Right renal cortex interstitium (tissue), 3 donors: ENCODE data around the gene ZBTB42. TPM values are rescaled to one million over a fixed set of nuclear protein-coding genes. Genes with fewer than 3 reads are reported as not detected.
"Not testable (repeated sequence)": the region's sequence is repeated elsewhere in the genome, so short reads cannot be mapped to it uniquely, and the experiment has no call there.

ENCODE experiments used
- DNase-seq, 3 donors: peaks; one replicate each; pipeline ENCODE4 v3.0.0-alpha.2; 2013; ENCODE audit warnings: low read depth in 3 of 3, low spot score in 2 of 3
- polyA plus RNA-seq, 3 donors: library from polyadenylated mRNA; unstranded; fragments of 120-200 nt; gene quantifications; one replicate each; pipeline ENCODE4 v1.2.1, GENCODE V29; 2013; ENCODE audit not compliant: insufficient read length in 3 of 3

Gene ZBTB42
- polyA plus RNA-seq, 3 donors = 3.8 to 4.4 (median 3.8) TPM

DNA sequence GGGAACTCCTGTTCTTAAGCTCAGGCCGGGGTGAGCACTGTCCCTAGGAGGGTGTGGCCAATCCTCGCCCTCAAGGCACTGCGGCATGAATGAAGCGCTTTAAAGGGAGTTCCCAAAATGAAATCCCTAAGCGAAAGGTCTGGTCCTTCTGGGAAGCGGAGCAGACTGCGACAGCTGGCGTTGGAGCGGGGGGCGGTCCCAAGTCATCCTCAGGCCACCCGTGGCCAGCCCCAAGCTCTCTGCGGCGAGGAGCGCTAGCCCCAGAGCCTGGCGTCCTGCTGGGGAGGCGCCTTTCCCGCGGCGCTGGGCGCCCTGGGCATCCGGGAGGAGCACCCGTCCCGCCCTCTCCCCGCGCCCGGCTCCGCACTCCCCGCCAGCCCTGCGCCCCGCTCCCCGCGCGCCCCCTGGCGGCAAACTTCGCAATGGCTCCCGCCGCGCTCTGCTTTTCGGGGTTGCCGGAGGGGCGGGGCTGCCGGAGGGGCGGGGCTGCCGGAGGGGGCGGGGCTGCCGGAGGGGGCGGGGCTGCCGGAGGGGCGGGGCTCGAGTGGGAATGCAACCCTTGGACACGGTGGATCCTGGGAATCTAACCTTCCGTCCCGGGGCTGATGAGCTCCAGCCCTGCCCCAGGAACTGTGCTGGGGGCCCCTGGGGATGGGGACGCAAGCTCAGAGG is 25.4 kb downstream of the ZBTB42 start:
- peak in 1 of 3 donors; percentile 65 for DNase-seq

DNA sequence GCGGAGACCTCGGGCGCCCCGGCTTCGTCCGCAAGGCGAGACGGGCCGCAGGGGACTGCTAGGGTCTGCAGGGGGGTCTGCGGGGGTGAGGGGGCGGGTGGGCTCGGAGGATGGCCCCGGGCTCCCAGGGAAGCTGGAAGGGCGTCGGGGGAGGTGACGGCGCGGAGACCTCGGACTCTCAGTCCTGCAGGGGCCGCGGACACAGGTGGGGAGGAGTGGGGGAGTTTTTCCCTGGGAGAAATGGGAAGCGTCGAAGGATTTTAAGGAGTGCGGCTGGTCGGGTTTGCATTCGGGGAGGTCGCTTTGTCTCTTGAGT is 25.9 kb downstream of the ZBTB42 start:
- no peak for DNase-seq

DNA sequence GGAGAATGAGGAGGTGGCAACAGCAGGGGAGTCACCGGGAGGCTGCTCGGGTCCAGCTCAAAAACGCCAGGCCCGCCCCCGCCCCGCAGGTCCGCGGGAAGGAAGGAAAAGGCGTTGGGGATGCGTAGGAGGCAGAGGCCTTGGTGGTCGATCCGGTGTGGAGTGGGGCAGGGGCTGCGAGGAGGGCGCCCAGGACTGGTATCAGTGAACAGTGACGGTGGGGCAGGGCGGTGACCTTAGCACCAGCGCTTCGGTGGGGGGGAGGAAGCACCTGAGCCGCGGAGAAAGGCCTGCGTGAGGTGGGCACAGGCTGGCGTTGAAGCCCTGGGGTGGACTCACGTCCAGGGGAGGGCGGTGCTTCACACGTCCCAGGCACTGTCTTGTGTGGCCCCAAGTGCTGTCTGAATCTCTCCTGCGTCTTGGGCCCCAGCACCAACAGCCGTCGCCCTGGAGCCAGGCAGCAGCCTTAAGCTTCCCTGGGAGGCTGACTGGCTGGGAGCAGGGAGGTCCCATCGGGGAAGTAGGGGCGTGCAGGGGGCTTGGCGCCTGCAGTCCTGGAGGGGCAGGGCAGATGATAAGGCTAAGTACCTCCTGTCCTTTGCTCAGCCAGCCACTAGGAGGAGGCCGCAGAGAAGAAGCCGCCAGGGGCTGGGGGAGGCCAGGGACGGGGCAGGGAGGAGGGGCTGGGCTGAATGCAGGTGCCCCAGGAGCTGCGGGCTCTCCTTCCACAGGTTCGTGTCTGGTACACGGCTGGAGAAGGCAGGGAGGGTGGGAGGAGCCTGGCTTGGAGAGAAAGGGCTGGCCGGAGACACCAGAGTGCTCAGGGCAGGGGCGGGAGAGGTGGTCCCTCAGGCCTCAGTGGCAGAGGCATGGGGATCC is 26.5 kb downstream of the ZBTB42 start:
- no peak for DNase-seq

DNA sequence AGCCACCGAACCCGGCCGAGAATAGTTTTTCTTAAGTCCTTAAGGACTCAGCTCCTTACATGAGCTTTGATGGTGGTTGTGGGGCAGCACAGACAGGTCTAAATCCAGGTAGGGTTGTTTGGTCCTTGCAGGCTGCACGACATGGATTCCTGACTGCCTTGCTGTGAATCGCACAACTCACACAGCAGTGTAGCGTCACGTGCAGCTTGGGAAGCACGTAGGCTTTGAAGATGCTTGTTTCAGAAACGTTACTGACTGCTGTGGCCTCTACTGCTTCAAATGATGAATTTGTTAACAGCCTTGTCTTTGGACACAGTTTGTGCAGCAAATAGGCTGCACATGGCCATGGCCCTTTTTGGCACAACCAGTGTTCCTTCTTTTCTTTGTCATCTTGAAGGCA is 29.9 kb downstream of the ZBTB42 start:
- DNase-seq = no peak

DNA sequence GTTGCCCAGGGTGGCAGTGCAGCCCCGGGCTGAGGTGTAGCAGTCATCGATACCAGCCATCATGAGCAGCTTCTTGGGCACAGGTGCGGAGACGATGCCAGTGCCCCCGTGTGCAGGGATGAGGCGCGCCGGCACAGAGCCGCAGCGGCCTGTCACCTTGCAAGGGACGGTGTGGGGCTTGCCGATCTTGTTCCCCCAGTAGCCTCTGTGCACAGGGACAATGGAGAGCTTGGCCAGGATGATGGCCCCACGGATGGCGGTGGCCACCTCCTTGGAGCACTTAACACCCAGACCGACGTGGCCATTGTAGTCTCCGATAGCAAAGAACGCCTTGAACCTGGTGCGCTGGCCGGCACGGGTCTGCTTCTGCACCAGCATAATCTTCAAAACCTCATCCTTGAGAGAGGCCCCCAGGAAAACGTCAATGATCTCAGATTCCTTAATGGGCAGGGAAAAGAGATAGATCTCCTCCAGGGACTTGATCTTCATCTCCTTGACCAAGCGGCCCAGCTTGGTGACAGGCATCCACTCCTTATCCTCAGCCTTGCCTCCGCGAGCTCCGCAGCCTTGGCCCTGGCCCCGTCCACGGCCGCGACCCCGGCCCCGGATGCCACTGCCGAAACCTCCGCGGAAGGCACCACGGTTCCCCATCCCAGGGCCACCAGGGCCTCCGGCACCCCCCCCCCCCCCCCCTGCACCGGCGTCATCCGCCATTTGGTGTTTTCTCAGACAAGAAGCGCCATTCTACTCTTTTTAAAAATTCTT is 35.5 kb downstream of the ZBTB42 start:
- DNase-seq = not testable (repeated sequence)

DNA sequence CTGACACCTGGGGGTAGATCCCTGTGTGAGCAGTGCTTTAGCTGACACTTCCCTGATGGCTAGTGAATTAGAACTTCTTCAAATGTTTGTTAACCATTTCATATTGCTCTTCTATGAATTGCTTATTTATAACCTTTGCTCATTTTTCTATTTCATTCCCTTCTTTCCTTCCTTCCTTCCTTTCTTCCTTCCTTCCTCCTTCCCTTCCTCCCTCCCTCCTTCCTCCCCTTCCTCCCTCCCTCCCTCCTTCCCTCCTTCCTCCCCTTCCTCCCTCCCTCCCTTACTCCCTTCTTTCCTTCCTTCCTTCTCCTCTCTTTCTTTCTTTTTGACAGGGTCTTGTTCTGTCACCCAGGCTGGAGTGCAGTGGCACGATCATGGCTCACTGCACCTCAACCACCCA is 40.8 kb downstream of the ZBTB42 start:
- no peak for DNase-seq

DNA sequence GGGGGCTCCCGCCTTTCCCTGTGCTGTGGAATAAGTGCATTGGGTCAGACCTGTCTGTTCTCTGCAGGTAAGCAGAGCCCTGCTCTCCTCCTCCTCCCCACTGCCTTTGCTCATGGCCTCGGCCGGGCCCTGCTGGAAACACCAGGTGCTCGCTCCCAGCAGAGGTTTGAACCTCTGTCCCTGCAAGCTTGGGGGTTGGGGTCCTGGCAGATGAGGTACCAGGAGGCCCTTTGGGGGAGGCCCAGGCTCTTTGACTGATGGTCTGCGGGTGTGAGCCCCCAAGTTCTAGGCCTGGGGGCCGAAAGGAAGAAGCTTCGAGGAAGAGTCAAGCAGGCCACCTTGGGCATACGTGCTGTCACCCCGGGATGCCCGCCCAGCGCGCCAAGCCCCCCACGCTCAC is 42.1 kb downstream of the ZBTB42 start:
- no peak for DNase-seq

DNA sequence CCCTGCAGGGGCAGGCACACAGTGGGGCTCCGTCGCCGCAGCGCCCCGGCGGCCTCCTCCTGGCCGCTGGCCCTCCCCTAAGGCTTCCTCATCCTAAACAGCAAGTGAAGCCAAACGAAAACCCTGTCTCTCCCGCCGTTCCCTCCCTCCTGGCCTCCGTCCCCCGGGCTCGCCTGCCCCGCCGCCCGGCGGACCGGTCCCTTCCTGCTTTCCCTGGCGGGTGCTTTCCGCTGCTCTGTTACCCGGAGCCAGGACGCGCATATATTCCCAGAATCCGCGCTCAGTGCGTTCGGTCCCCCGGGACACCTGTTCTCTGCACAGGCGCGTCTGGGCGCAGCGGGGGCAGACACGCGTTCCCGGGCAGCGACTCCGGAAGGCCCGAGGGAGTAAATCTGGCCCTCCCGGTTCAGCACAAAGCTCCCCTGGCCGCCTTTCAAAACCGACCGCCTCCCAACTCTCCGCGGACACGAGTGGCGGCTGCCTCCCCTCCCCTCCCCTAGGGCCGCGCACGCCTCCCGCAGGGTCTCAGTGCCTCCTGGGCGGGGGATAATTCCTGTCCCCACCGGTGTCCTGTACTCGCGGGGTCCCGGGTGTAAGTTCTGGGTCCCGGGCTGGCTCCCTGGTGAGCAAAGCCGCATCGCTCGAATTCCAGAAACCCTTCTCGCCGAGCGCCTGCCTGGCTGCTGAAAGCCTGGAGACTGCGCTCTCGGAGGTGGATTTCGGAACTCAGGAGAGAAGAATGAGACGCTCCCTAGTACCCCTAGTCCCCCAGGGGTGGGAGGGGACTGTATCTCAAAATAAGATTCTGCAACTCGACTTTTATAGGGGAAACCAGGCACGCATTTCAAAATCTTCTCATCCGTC is 42.8 kb downstream of the ZBTB42 start:
- no peak for DNase-seq

DNA sequence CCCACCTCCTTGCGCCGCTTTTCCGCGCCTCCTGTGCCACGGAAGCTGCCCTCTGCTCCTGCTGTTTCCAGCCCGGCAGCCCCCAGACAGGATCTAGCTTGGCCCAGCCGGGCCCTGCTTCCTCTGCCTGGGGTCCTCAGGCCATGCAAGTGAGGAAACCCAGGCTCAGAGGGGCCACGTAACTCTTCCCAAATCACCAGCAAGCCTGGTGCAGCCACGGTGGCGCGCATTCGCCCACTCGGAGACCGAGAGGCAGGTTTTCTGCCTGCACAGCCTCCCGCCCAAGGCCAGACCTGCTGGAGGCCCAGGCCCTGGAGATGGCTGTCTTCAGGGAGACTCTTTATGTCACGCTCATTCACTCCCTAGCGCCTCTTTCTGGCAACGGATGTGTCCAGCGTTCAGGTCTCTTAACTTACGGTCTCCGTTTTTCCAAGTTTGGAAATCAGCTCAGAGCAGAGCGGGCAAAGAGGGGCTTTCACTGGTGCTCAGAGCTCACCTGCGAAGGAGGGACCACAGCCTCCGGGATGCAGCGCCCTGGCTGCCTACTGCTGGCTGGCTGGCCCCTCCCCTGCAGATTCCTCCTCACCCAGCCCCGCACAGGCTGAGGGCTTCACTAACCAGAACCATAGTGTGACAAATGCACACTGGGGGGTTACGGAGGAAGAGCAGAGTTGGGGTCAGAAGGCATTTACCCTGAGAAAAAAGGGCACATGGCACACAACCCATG is 43.6 kb downstream of the ZBTB42 start:
- DNase-seq = no peak

DNA sequence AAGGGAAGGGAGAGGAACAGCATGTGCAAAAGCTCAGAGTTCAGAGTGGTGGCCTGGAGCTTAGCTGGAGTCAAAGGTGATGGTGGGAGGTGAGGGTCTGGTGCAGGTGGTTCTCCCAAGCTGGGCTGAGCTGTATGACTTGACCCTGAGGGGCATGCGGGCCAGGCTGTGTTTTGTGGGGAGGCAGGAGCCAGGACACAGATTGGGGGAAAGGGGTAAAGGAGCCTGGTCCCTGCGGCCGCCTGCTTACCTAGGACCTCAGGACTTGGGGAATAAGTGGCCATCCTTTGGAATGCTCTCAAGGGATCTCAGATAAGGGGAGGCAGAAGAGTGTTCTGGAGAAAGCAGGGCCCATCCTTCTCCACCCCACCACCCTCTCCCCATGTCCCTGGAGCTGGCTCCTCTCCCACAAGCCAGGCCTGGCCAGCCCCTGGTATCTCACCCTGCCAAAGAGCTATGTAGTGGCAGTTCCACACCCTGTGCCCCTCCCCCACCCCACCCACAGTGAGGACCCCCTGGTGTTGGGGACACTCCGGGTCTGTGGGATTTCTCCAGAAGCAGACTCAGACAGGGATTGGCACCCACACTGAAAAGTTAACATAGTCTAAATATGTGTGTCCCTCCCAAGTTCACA is 44.2 kb downstream of the ZBTB42 start:
- DNase-seq = no peak

DNA sequence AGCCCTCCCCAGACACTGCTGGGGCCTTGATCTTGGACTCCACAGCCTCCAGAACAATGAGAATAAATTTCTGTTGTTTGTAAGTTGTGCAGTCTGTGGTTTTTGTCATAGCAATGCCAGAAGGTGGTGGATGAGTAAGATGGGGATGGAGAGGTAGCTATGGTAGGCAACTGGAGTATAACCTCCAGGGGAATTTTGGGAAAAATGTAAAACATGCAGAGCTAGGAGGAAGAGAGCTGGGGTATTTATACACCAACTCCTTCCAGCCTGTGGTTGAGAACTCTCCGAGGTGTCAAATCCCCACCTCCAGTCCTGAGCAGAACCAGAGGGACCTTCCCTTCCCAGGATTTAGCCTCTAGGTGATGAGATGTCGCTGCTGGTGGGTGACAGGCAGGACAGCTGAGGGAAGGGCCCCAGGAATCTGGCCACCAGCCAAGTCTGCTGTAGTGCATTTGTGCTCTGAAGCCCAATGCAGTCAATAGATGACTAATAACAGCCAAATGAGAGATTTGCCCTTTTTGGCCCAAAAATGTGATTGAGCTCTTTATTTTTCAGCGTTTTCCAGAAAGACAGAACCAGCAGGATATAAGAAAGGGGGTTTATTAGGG is 45.0 kb downstream of the ZBTB42 start:
- no peak for DNase-seq

DNA sequence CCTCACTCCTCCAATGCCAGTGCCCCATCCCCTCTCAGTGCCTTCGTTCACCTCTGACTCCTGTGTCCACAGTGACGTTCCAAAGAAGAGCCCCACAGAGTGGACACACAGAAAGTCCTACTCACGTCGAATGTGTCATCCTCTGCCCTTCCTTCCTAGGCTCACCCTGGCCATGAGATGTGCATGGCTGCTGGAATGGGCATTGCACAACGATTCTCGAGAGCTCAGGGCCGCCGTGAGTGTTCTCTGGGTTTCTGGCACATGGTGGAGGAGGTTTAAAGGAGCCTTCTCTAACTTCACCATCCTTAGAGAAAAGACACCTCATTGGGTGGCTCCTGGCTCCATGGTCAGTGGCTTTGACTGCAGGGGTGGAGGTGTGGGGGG is 51.4 kb downstream of the ZBTB42 start:
- DNase-seq = no peak

Other genes with a start within 250 kb of the ZBTB42 start
- under 1 TPM in 2 of 3 donors, not detected in 1; 0.07 to 0.11 TPM for gene C14orf180, start 221.3 kb upstream of the ZBTB42 start, polyA plus RNA-seq
- 1 to 10 TPM in 1 of 3 donors, under 1 TPM in 2; 0.80 to 1.2 (median 0.80) TPM for gene TMEM179, start 196.3 kb upstream of the ZBTB42 start, polyA plus RNA-seq
- gene INF2, start 111.5 kb upstream of the ZBTB42 start, polyA plus RNA-seq = 10 to 100 TPM; 34.1 to 38.1 (median 34.6) TPM
- 10 to 100 TPM; 12.6 to 15.1 (median 14.1) TPM for gene ADSS1, start 76.9 kb upstream of the ZBTB42 start, polyA plus RNA-seq
- gene SIVA1, start 48.0 kb upstream of the ZBTB42 start, polyA plus RNA-seq = 10 to 100 TPM; 45.3 to 63.5 (median 54.5) TPM
- 100 to 1,000 TPM; 103 to 107 (median 105) TPM for gene AKT1, start 5.4 kb upstream of the ZBTB42 start, polyA plus RNA-seq
- gene CEP170B, start 64.2 kb downstream of the ZBTB42 start, polyA plus RNA-seq = 1 to 10 TPM; 8.1 to 9.8 (median 9.5) TPM
- gene PLD4, start 123.8 kb downstream of the ZBTB42 start, polyA plus RNA-seq = 1 to 10 TPM; 2.6 to 3.2 (median 3.2) TPM
- 1 to 10 TPM; 1.4 to 2.2 (median 2.0) TPM for gene AHNAK2, start 177.3 kb downstream of the ZBTB42 start, polyA plus RNA-seq
- 10 to 100 TPM; 22.0 to 22.3 (median 22.0) TPM for gene CLBA1, start 184.7 kb downstream of the ZBTB42 start, polyA plus RNA-seq
- 10 to 100 TPM; 17.4 to 19.3 (median 18.7) TPM for gene CDCA4, start 220.0 kb downstream of the ZBTB42 start, polyA plus RNA-seq